OCI-LY1 (cell line): ENCODE results near the gene DIAPH1.

Experiments
- EZH2 ChIP-seq: fragments of 200-600 bp; sonication (generic), shearing (Covaris generic); IDR thresholded peaks from 2 replicates; pipeline ENCODE4 v1.8.0; 2017; ENCODE audit warnings: borderline replicate concordance, mixed run types, mild to moderate bottlenecking, antibody characterized with exemption, low read length, moderate library complexity, mixed read lengths
- TF ChIP-seq, protein P1 (sequence below): fragments of 200-600 bp; sonication (generic), shearing (Covaris generic); IDR thresholded peaks from 2 replicates; pipeline ENCODE4 v1.5.1; 2017; ENCODE audit warnings: mild to moderate bottlenecking, antibody characterized with exemption, low read length, moderate library complexity, mixed read lengths

DNA sequence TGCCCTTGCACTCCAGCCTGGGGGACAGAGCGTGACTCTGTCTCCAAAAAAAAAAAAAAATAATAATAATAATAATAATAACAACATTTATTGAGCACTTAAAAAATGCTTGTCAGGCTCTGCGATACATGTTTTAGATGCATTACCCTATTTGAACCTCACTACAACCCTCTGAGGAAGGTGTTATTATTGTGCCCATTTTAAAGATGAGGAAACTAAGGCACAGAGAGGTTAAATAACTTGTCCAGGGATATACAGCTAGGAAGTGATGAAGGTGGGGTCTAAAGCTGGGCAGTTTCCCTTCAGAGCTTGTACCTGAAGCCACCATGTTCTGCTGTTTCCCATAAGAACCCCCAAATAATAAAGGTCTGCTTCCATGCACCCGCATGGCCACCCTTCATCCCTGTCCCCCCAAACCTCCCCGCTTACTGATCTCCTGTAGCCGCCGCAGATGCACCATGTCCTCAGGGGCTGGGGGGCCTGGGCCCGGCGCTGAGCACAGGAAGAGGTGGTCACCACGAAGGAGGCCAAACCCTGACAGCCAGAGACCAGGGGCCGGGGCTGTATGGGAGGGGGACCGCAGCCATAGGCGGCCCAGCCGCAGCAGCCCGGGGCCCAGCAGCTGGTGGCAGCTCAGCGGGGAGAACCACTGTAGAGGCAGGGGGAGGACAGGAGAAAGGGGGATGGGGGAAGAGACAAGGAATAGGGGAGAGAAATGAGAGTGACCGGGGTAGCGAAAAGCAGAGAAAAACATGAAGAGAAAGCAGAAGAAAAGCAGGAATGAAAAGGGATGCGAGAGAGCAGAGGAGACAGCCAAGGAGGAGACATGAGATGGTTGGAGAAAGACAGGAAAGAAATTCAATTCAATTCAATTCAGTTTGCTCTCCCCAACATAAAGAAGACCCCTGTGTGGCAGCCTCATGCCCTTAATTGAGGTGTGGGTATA lies 47.5 kb upstream of the DIAPH1 start:
- TF ChIP-seq, protein P1, sequence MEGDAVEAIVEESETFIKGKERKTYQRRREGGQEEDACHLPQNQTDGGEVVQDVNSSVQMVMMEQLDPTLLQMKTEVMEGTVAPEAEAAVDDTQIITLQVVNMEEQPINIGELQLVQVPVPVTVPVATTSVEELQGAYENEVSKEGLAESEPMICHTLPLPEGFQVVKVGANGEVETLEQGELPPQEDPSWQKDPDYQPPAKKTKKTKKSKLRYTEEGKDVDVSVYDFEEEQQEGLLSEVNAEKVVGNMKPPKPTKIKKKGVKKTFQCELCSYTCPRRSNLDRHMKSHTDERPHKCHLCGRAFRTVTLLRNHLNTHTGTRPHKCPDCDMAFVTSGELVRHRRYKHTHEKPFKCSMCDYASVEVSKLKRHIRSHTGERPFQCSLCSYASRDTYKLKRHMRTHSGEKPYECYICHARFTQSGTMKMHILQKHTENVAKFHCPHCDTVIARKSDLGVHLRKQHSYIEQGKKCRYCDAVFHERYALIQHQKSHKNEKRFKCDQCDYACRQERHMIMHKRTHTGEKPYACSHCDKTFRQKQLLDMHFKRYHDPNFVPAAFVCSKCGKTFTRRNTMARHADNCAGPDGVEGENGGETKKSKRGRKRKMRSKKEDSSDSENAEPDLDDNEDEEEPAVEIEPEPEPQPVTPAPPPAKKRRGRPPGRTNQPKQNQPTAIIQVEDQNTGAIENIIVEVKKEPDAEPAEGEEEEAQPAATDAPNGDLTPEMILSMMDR, result no peak
- TF ChIP-seq EZH2, result no peak
